PC-9 (cell line): ENCODE measurements around the gene MYO5A. TPM values are rescaled to one million over a fixed set of nuclear protein-coding genes. Genes with fewer than 3 reads are reported as not detected.

Experiments
- BruUV-seq: library from RNA; stranded (reverse); fragments of 400-500 nt; replicated peaks from 2 replicates; lab custom pipeline; 2021; lab: Mats Ljungman, UMichigan
- CTCF ChIA-PET: fragments of 300-600 bp; sonication (Branson Sonifier 250); formaldehyde crosslinking; loops from one replicate; lab custom pipeline; 2022; ENCODE audit warnings: antibody characterized with exemption; lab: Charles Lee
- POLR2A ChIA-PET: fragments of 300-600 bp; sonication (Branson Sonifier 250); formaldehyde crosslinking; loops from one replicate; lab custom pipeline; 2022; ENCODE audit warnings: antibody characterized with exemption; ENCODE audit not compliant: unreplicated experiment; lab: Charles Lee
- DNase-seq, 2 experiments: peaks; one replicate each; pipeline versions ENCODE4 v3.0.0 to v3.0.0-alpha.2; 2015 to 2022; ENCODE audit warnings: mixed read lengths in 1 of 2
- H2AFZ ChIP-seq: fragments of 200-600 bp; sonication (generic); 2 replicates; pipeline ENCODE4 v1.8.1; 2017; ENCODE audit warnings: antibody characterized with exemption
- H3F3A ChIP-seq: fragments of 200-600 bp; sonication (generic); 2 replicates; pipeline ENCODE4 v1.8.1; 2017; ENCODE audit warnings: antibody characterized with exemption, mild to moderate bottlenecking, low read depth; ENCODE audit not compliant: insufficient read depth
- H3K27ac ChIP-seq: fragments of 200-600 bp; sonication (generic); 2 replicates; pipeline ENCODE4 v1.6.1; 2016; ENCODE audit warnings: mixed run types
- H3K27me3 ChIP-seq: fragments of 200-600 bp; sonication (generic); 2 replicates; pipeline ENCODE4 v1.6.1; 2016; ENCODE audit warnings: low read depth, mixed run types; ENCODE audit not compliant: insufficient read depth
- H3K36me3 ChIP-seq: fragments of 200-600 bp; sonication (generic); 2 replicates; pipeline ENCODE4 v1.6.1; 2016; ENCODE audit warnings: low read depth, mixed run types
- H3K4me1 ChIP-seq: fragments of 200-600 bp; sonication (generic); replicated peaks from 2 replicates; pipeline ENCODE4 v1.6.1; 2016; ENCODE audit warnings: mixed run types; ENCODE audit not compliant: insufficient read depth
- H3K4me2 ChIP-seq: fragments of 200-600 bp; sonication (generic); 2 replicates; pipeline ENCODE4 v1.6.1; 2017; ENCODE audit warnings: mixed run types
- H3K4me3 ChIP-seq: fragments of 200-600 bp; sonication (generic); 2 replicates; pipeline ENCODE4 v1.6.1; 2016; ENCODE audit warnings: mixed run types
- H3K79me2 ChIP-seq: fragments of 200-600 bp; sonication (generic); 2 replicates; pipeline ENCODE4 v1.6.1; 2017; ENCODE audit warnings: low read depth, mixed run types
- H3K9me2 ChIP-seq: fragments of 200-600 bp; sonication (generic); 2 replicates; pipeline ENCODE4 v1.8.1; 2017; ENCODE audit warnings: mild to moderate bottlenecking; ENCODE audit not compliant: insufficient read depth
- H3K9me3 ChIP-seq: fragments of 200-600 bp; sonication (generic); 2 replicates; pipeline ENCODE4 v1.8.1; 2016; ENCODE audit warnings: low read depth; ENCODE audit not compliant: insufficient read depth
- H4K20me1 ChIP-seq: fragments of 200-600 bp; sonication (generic); 2 replicates; pipeline ENCODE4 v1.8.1; 2017; ENCODE audit not compliant: insufficient read depth
- CTCF ChIP-seq: fragments of 200-600 bp; sonication (generic); conservative IDR thresholded peaks from 2 replicates; pipeline ENCODE4 v1.6.1; 2017; ENCODE audit warnings: mixed run types, antibody characterized with exemption, mild to moderate bottlenecking, moderate library complexity
- EZH2 ChIP-seq: fragments of 200-600 bp; sonication (generic); IDR thresholded peaks from 2 replicates; pipeline ENCODE4 v1.8.0; 2017; ENCODE audit warnings: antibody characterized with exemption, low read depth
- intact Hi-C: fragments of 100-400 bp; cut with micrococcal nuclease; formaldehyde crosslinking; loops from one replicate; pipeline ENCODE4 v1.10.0; 2022; ENCODE audit not compliant: unreplicated experiment
- total RNA-seq: library from RNA; stranded (reverse); gene quantifications from 2 replicates; pipeline ENCODE4 v1.2.3, GENCODE V29; 2021

Gene MYO5A
- total RNA-seq, 1 experiment from 2014 or later: 10.7 TPM

- Histone ChIP-seq H3K9me3 (no peaks in the 10 kb centered on the region), H3K36me3 (no peaks in the 10 kb centered on the region), H3K4me1 (0 out of 2 replicates have a peak, but pooled peaks cover 7% of the 10 kb centered on the region), H3F3A (no peaks in the 10 kb centered on the region), H2AFZ (no peak overlapping the region), H3K27ac (no peak overlapping the region), H4K20me1 (no peaks in the 10 kb centered on the region), H3K79me2 (no peaks in the 10 kb centered on the region), H3K9me2 (no peaks in the 10 kb centered on the region), H3K4me2 (no peak overlapping the region), H3K27me3 (no peaks in the 10 kb centered on the region), H3K4me3 (no peak overlapping the region)
- ChIA-PET CTCF (no interaction called here), POLR2A (no interaction called here)
- TF ChIP-seq CTCF (no peak), EZH2 (no peak)
- intact Hi-C loops: no loop called here
- BruUV-seq: no TSS peak
- DNase-seq: no peak
These were observed 134.6 kb downstream of the MYO5A start for GRCh38 chr15:52394118-52394517.

GRCh38 chr15:52392008-52392687 lies 136.5 kb downstream of the MYO5A start:
- intact Hi-C loops: no loop called here
- Histone ChIP-seq H3F3A (no peaks in the 10 kb centered on the region), H2AFZ (no peak overlapping the region), H3K9me2 (no peaks in the 10 kb centered on the region), H3K4me1 (0 out of 2 replicates have a peak, but pooled peaks cover 7% of the 10 kb centered on the region), H3K9me3 (no peaks in the 10 kb centered on the region), H3K4me3 (no peak overlapping the region), H4K20me1 (no peaks in the 10 kb centered on the region), H3K27ac (no peak overlapping the region), H3K27me3 (no peaks in the 10 kb centered on the region), H3K79me2 (no peaks in the 10 kb centered on the region), H3K4me2 (no peak overlapping the region), H3K36me3 (no peaks in the 10 kb centered on the region)
- POLR2A ChIA-PET: interaction anchor here (0.5 kb wide), 1 partner anchor 63 kb away, joined by 17 read pairs; no protein-coding TSS in a partner anchor
- DNase-seq: peak; percentile 17 to 66
- no peak for TF ChIP-seq CTCF
- TF ChIP-seq EZH2: no peak
- no TSS peak for BruUV-seq
- CTCF ChIA-PET: no interaction called here

GRCh38 chr15:52391069-52391468 lies 137.6 kb downstream of the MYO5A start:
- Histone ChIP-seq H3K36me3 (no peaks in the 10 kb centered on the region), H3K27me3 (no peaks in the 10 kb centered on the region), H3F3A (no peaks in the 10 kb centered on the region), H3K27ac (no peak overlapping the region), H3K4me2 (no peak overlapping the region), H3K9me3 (no peaks in the 10 kb centered on the region), H2AFZ (no peak overlapping the region), H3K9me2 (no peaks in the 10 kb centered on the region), H3K4me3 (no peak overlapping the region), H3K79me2 (no peaks in the 10 kb centered on the region), H4K20me1 (no peaks in the 10 kb centered on the region), H3K4me1 (0 out of 2 replicates have a peak, but pooled peaks cover 7% of the 10 kb centered on the region)
- no TSS peak for BruUV-seq
- no peak for DNase-seq
- ChIA-PET CTCF (no interaction called here), POLR2A (no interaction called here)
- TF ChIP-seq EZH2 (no peak), CTCF (no peak)
- intact Hi-C loops: no loop called here
